ENCODE measurements around the gene DDX6.
"Not testable (repeated sequence)": the region's sequence is repeated elsewhere in the genome, so short reads cannot be mapped to it uniquely, and the experiment has no call there.

The DDX6 gene

GRCh38 chr11:118735203-118735602 lies 55.8 kb downstream of the DDX6 start:
- DNase-seq: no peak

GRCh38 chr11:118734031-118734430 lies 56.9 kb downstream of the DDX6 start:
- no peak for DNase-seq

GRCh38 chr11:118729753-118730152 lies 61.2 kb downstream of the DDX6 start:
- not testable (repeated sequence) for DNase-seq

- DNase-seq: not testable (repeated sequence)
Observed at GRCh38 chr11:118728112-118728511, 62.9 kb downstream of the DDX6 start.

GRCh38 chr11:118727721-118728066 lies 63.3 kb downstream of the DDX6 start:
- not testable (repeated sequence) for DNase-seq

- not testable (repeated sequence) for DNase-seq
Observed at GRCh38 chr11:118727001-118727720, 63.8 kb downstream of the DDX6 start.

- DNase-seq: not testable (repeated sequence)
Observed at GRCh38 chr11:118721478-118722015, 69.4 kb downstream of the DDX6 start.

GRCh38 chr11:118720740-118721139 lies 70.2 kb downstream of the DDX6 start:
- DNase-seq: not testable (repeated sequence)

GRCh38 chr11:118720078-118720477 lies 70.9 kb downstream of the DDX6 start:
- DNase-seq: not testable (repeated sequence)

GRCh38 chr11:118718562-118718961 lies 72.4 kb downstream of the DDX6 start:
- not testable (repeated sequence) for DNase-seq

GRCh38 chr11:118717733-118718132 lies 73.2 kb downstream of the DDX6 start:
- DNase-seq: not testable (repeated sequence)

- DNase-seq: not testable (repeated sequence)
Observed at GRCh38 chr11:118717221-118717620, 73.7 kb downstream of the DDX6 start.

- DNase-seq: no peak
Observed at GRCh38 chr11:118715837-118716260, 75.1 kb downstream of the DDX6 start.

- DNase-seq: no peak
Observed at GRCh38 chr11:118715245-118715831, 75.6 kb downstream of the DDX6 start.

GRCh38 chr11:118714816-118715215 lies 76.1 kb downstream of the DDX6 start:
- no peak for DNase-seq

- DNase-seq: not testable (repeated sequence)
Observed at GRCh38 chr11:118714416-118714815, 76.5 kb downstream of the DDX6 start.

GRCh38 chr11:118708296-118708695 lies 82.7 kb downstream of the DDX6 start:
- no peak for DNase-seq

GRCh38 chr11:118706546-118706825 lies 84.5 kb downstream of the DDX6 start:
- no peak for DNase-seq

GRCh38 chr11:118705791-118706545 lies 85.0 kb downstream of the DDX6 start:
- DNase-seq: no peak

- DNase-seq: peak; percentile 50
Observed at GRCh38 chr11:118705111-118705741, 85.7 kb downstream of the DDX6 start.

- no peak for DNase-seq
Observed at GRCh38 chr11:118703563-118704106, 87.3 kb downstream of the DDX6 start.

GRCh38 chr11:118699506-118700220 lies 91.3 kb downstream of the DDX6 start:
- DNase-seq: peak; percentile 48

All from stimulated activated CD8-positive, alpha-beta memory T cell treated with anti-CD3 and anti-CD28 coated beads, Interleukin-4, amount 100 ng/mL, for 48 hours (primary cell).